Tibial nerve (tissue), 4 donors: Measurements from ENCODE around the gene ARHGAP26.

Experiments used
- EP300 ChIP-seq, 2 donors: sonication (generic); formaldehyde crosslinking; IDR thresholded peaks; one replicate each; pipeline ENCODE4 v1.6.1; 2017; ENCODE audit warnings: antibody characterized with exemption in 2 of 2, mild to moderate bottlenecking in 1 of 2
- POLR2A ChIP-seq, 2 donors: fragments of 450-650 bp; IDR thresholded peaks; one replicate each; pipeline ENCODE4 v1.6.1; 2017; ENCODE audit warnings: antibody characterized with exemption in 2 of 2, mild to moderate bottlenecking in 2 of 2, moderate library complexity in 2 of 2
- TF ChIP-seq, protein P1 (sequence below), 5 experiments: fragments of 200-600 bp in 3 of 5; fragments of 450-650 bp in 2 of 5; sonication (generic) in 3 of 5; IDR thresholded peaks; one replicate each; pipeline ENCODE4 v1.5.1; 2016 to 2019; ENCODE audit warnings: antibody characterized with exemption in 5 of 5, mild to moderate bottlenecking in 3 of 5, moderate library complexity in 2 of 5

DNA sequence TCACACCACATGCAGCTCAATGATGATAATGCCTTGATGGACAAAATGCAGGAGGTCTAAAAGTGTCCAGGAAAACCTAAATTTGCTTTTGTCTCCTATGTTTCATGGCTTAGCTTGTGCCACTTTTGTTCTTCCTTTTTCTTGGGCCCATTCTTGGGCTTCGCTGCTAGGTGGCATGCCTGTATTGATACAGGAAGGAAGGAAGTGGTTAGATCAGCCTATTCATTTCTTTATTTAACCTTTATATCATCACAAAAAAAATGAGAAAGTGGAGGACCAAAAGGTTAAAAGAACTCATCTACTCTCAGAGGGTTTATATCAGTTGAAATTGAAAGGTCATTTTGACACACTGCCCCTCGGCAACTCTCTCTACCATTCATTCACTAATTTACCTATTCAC lies 260.2 kb downstream of the ARHGAP26 start:
- TF ChIP-seq, protein P1, sequence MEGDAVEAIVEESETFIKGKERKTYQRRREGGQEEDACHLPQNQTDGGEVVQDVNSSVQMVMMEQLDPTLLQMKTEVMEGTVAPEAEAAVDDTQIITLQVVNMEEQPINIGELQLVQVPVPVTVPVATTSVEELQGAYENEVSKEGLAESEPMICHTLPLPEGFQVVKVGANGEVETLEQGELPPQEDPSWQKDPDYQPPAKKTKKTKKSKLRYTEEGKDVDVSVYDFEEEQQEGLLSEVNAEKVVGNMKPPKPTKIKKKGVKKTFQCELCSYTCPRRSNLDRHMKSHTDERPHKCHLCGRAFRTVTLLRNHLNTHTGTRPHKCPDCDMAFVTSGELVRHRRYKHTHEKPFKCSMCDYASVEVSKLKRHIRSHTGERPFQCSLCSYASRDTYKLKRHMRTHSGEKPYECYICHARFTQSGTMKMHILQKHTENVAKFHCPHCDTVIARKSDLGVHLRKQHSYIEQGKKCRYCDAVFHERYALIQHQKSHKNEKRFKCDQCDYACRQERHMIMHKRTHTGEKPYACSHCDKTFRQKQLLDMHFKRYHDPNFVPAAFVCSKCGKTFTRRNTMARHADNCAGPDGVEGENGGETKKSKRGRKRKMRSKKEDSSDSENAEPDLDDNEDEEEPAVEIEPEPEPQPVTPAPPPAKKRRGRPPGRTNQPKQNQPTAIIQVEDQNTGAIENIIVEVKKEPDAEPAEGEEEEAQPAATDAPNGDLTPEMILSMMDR (IDR thresholded peaks at IDR 0.05) = no peak
- TF ChIP-seq POLR2A (IDR thresholded peaks at IDR 0.05) (no peak), EP300 (IDR thresholded peaks at IDR 0.05) (no peak)
